ENCODE data around the gene AP1G2.

- TF ChIP-seq CTCF (IDR thresholded peaks at IDR 0.05; ENCODE audit: insufficient read depth, low read length) (peak; percentile 14), REST (IDR thresholded peaks at IDR 0.05; ENCODE audit: insufficient replicate concordance, low read depth) (no peak), GABPA (IDR thresholded peaks at IDR 0.05; ENCODE audit: low read depth) (no peak), POLR2AphosphoS5 (IDR thresholded peaks at IDR 0.05; ENCODE audit: low read depth) (no peak)
Observed at GRCh38 chr14:23568600-23569331, 1.2 kb upstream of the AP1G2 start.
